Loucy (cell line): ENCODE measurements around the gene FBH1.
A peak's percentile ranks its signal among the peaks of the same experiment; 100 is the strongest.

Source experiments
- H2AFZ ChIP-seq: fragments of 200-600 bp; sonication (generic); 2 replicates; pipeline ENCODE4 v1.6.0; 2016; ENCODE audit warnings: antibody characterized with exemption, mild to moderate bottlenecking, low read length, moderate library complexity
- H3F3A ChIP-seq: fragments of 200-600 bp; 2 replicates; pipeline ENCODE4 v1.6.0; 2016; ENCODE audit warnings: antibody characterized with exemption, low read depth, mild to moderate bottlenecking
- H3K27me3 ChIP-seq: fragments of 200-600 bp; sonication (generic); 2 replicates; pipeline ENCODE4 v1.6.1; 2014; ENCODE audit warnings: low read length, mild to moderate bottlenecking; ENCODE audit not compliant: insufficient read depth, poor library complexity, severe bottlenecking
- H3K36me3 ChIP-seq: fragments of 200-600 bp; sonication (generic); 2 replicates; pipeline ENCODE4 v1.6.1; 2016; ENCODE audit warnings: low read length; ENCODE audit not compliant: insufficient read depth
- H3K4me1 ChIP-seq: fragments of 200-600 bp; sonication (generic); 2 replicates; pipeline ENCODE4 v1.5.1; 2014; ENCODE audit warnings: low read length, mild to moderate bottlenecking; ENCODE audit not compliant: insufficient read depth, poor library complexity, severe bottlenecking
- H3K4me2 ChIP-seq: fragments of 200-600 bp; sonication (generic); 2 replicates; pipeline ENCODE4 v1.6.0; 2014; ENCODE audit warnings: antibody characterized with exemption, low read length, low read depth, mild to moderate bottlenecking; ENCODE audit not compliant: poor library complexity, severe bottlenecking
- H3K4me3 ChIP-seq: fragments of 200-600 bp; sonication (generic); 2 replicates; pipeline ENCODE4 v1.5.1; 2014; ENCODE audit warnings: low read length, mild to moderate bottlenecking, mixed read lengths; ENCODE audit not compliant: poor library complexity, severe bottlenecking
- H3K79me2 ChIP-seq: fragments of 200-600 bp; sonication (generic); 2 replicates; pipeline ENCODE4 v1.6.1; 2014; ENCODE audit warnings: low read length; ENCODE audit not compliant: insufficient read depth
- H3K9ac ChIP-seq: fragments of 200-600 bp; sonication (generic); 2 replicates; pipeline ENCODE4 v1.6.0; 2014; ENCODE audit warnings: mild to moderate bottlenecking, low read depth, low read length, moderate library complexity; ENCODE audit not compliant: poor library complexity, severe bottlenecking
- H3K9me2 ChIP-seq: fragments of 200-600 bp; sonication (generic); replicated peaks from 2 replicates; pipeline ENCODE4 v1.6.1; 2016; ENCODE audit warnings: low read depth, low read length, mixed read lengths
- H3K9me3 ChIP-seq: fragments of 200-600 bp; sonication (generic); 2 replicates; pipeline ENCODE4 v1.6.1; 2014; ENCODE audit warnings: mild to moderate bottlenecking, antibody characterized with exemption, low read length, low read depth; ENCODE audit not compliant: insufficient read depth
- H4K20me1 ChIP-seq: fragments of 200-600 bp; sonication (generic); 2 replicates; pipeline ENCODE4 v1.6.0; 2014; ENCODE audit warnings: antibody characterized with exemption, low read length, mild to moderate bottlenecking; ENCODE audit not compliant: insufficient read depth, poor library complexity, severe bottlenecking
- EZH2phosphoT487 ChIP-seq: fragments of 200-600 bp; IDR thresholded peaks from 2 replicates; pipeline ENCODE4 v1.6.1; 2018; ENCODE audit warnings: antibody characterized with exemption, mild to moderate bottlenecking, moderate library complexity, borderline replicate concordance
- TF ChIP-seq, protein P1 (sequence below): fragments of 200-600 bp; sonication (generic); conservative IDR thresholded peaks from 2 replicates; pipeline ENCODE4 v1.5.1; 2014; ENCODE audit warnings: mild to moderate bottlenecking, antibody characterized with exemption, low read length

Gene FBH1

GRCh38 chr10:5889624-5890451 lies at the start of gene FBH1, which contains the start of gene ANKRD16:
Gene FBH1, plus strand, starts transcription at chr10:5890243. Its CDS starts 103 bp downstream, at chr10:5890346.
Gene ANKRD16, minus strand, starts transcription at chr10:5889893. Its CDS starts 539 bp downstream, at chr10:5889354.
- H4K20me1 ChIP-seq = peaks cover 44% of the 10 kb centered on the region
- no peaks in the 10 kb centered on the region for H3K27me3 ChIP-seq
- no peaks in the 10 kb centered on the region for H3F3A ChIP-seq
- TF ChIP-seq, protein P1, sequence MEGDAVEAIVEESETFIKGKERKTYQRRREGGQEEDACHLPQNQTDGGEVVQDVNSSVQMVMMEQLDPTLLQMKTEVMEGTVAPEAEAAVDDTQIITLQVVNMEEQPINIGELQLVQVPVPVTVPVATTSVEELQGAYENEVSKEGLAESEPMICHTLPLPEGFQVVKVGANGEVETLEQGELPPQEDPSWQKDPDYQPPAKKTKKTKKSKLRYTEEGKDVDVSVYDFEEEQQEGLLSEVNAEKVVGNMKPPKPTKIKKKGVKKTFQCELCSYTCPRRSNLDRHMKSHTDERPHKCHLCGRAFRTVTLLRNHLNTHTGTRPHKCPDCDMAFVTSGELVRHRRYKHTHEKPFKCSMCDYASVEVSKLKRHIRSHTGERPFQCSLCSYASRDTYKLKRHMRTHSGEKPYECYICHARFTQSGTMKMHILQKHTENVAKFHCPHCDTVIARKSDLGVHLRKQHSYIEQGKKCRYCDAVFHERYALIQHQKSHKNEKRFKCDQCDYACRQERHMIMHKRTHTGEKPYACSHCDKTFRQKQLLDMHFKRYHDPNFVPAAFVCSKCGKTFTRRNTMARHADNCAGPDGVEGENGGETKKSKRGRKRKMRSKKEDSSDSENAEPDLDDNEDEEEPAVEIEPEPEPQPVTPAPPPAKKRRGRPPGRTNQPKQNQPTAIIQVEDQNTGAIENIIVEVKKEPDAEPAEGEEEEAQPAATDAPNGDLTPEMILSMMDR = no peak
- no peak for TF ChIP-seq EZH2phosphoT487
- peak within 1 kb of the TSS; percentile 97 for H2AFZ ChIP-seq
- peak within 1 kb of the TSS; percentile 88 for H3K9ac ChIP-seq
- H3K9me2 ChIP-seq = no peaks in the 10 kb centered on the region
- H3K4me1 ChIP-seq = peaks cover 45% of the 10 kb centered on the region
- peaks cover 66% of the 10 kb centered on the region for H3K79me2 ChIP-seq
- H3K9me3 ChIP-seq = no peaks in the 10 kb centered on the region
- peak within 1 kb of the TSS; percentile 86 for H3K4me3 ChIP-seq
- peak within 1 kb of the TSS; percentile 95 for H3K4me2 ChIP-seq
- peaks cover 3% of the 10 kb centered on the region; the same call in 1 of the 2 replicates for H3K36me3 ChIP-seq

DNA sequence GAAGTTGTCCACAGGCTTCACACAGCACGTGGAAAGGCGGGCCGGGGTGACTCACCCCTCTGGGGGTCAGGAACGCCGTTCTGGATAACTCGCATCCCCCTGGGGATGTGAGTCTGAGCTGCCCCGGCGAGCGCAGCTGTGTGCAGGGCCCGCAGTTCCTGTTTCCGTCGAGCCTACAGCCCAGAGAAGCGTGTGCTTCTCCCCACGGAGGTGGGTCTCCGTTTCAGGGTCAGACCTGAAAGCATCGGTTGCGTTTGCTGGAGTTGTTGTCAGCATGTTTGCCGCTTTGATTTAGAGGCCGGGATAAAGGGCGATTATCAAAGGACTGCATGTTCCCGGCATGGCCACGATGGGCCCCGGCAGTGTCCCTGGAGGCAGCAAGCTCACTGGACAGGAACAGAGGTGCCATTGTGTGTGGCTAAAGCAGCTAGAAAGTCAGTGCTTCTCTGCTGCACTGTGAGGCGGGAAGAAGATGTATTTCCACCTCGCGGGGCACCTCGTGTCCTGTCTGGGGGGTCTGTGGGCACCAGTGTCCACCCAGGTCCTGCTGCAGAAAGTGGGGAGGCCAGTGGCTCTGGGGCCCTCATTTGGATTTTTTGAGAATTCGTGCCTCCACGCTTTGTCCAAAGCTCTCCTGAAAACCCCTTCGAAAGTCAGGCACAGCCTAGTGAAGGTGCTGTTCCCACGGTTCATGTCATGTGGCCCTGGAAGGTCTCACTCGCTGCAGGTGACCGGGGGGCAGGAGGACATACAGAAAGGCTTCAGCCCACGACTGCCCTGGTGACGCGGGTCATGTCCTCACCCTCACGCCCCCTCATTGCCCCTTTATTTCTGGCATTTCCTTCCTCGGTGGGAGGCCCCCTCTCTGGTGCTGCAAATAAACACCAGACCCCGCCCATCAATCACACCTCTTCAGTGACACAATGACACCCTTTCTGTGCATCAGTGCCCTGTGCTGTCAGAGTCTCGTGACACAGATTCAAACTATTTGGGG lies 49.4 kb upstream of the FBH1 start:
- TF ChIP-seq, protein P1 = no peak
- no peak for TF ChIP-seq EZH2phosphoT487
- Histone ChIP-seq H3K4me1 (no peaks in the 10 kb centered on the region), H4K20me1 (no peaks in the 10 kb centered on the region), H3K79me2 (no peaks in the 10 kb centered on the region), H3K36me3 (no peaks in the 10 kb centered on the region), H3K9me3 (no peaks in the 10 kb centered on the region), H3F3A (no peaks in the 10 kb centered on the region), H3K9ac (no peak overlapping the region), H2AFZ (no peak overlapping the region), H3K4me3 (no peak overlapping the region), H3K27me3 (no peaks in the 10 kb centered on the region), H3K9me2 (no peaks in the 10 kb centered on the region), H3K4me2 (no peak overlapping the region)

- no peaks in the 10 kb centered on the region for H3K4me1 ChIP-seq
- no peak overlapping the region for H3K4me2 ChIP-seq
- H3K9me3 ChIP-seq = no peaks in the 10 kb centered on the region
- no peaks in the 10 kb centered on the region for H3K79me2 ChIP-seq
- H4K20me1 ChIP-seq = no peaks in the 10 kb centered on the region
- no peaks in the 10 kb centered on the region for H3K27me3 ChIP-seq
- H2AFZ ChIP-seq = no peak overlapping the region
- no peak overlapping the region for H3K9ac ChIP-seq
- H3K36me3 ChIP-seq = no peaks in the 10 kb centered on the region
- H3K4me3 ChIP-seq = no peak overlapping the region
- no peaks in the 10 kb centered on the region for H3K9me2 ChIP-seq
- TF ChIP-seq EZH2phosphoT487 = no peak
- TF ChIP-seq, protein P1 = no peak
- H3F3A ChIP-seq = no peaks in the 10 kb centered on the region
Measured at GRCh38 chr10:5841965-5842364, 48.1 kb upstream of the FBH1 start.
